ENCODE results near the gene VGLL4.
"Not testable (repeated sequence)": the region's sequence is repeated elsewhere in the genome, so short reads cannot be mapped to it uniquely, and the experiment has no call there.

VGLL4 gene

DNA sequence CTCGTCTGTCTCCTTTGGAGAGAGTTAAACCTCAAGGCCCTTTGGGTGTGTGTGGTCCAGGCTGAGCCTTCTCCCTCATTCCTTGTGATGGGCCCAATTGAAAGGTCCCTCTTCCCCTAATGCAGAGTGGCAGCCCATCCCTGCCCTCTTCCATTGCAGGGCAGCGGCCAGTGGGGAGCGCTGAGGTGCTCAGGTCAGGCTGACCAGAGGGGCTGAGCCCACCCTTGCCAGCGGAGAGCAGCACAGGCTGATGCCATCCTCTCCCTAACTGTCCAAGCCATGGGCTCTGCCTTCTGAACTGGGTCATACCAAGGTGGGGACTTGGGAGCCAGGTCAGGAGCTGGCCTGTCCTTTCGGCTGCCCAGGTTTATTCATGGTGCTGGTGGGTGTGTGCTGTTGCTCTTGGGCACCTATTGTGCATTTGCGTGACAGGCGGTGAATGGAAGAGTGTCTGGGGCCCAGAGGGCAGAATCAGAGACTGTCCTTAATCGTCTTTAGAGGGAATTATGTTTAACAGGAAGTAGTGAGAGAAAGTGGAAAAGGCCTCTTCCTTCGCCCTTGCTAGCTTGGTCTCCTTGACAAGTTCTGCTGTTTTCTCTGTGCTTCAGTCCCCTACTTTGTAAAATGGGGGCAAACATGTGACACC is 96.9 kb downstream of the VGLL4 start:
- DNase-seq: no peak

DNA sequence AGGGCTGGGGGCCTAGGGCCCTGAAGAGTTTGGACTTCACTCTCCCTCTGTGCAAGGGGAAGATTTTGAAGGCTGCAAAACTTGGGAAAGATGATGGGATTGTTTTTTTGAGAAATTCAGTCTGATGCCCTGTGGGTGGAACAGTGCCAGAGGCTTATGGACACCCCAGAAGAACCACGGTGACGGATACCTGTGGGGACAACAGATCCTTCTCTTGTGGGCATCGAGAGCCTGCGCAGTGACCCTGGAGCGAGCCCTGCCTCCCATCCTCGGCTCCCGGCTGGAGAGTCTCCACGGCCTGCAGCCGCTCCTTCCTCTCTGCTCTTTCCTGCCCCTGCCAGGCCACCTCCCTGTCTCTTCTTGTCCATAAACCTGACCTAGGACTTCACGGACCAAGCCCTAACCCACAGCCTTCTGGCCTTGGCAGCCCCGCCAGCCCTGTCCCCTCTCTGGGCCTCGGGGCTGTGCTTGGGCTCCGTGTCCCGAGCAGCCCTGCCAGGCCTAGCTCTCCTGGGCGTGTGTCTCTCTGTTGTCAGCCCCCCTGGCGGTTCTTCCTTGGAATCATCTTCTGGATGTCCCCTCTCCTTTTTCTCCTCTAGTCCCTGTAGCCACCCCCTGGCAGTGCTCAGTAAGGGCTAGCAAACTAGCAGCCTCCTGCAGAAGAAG is 98.4 kb downstream of the VGLL4 start:
- no peak for DNase-seq

DNA sequence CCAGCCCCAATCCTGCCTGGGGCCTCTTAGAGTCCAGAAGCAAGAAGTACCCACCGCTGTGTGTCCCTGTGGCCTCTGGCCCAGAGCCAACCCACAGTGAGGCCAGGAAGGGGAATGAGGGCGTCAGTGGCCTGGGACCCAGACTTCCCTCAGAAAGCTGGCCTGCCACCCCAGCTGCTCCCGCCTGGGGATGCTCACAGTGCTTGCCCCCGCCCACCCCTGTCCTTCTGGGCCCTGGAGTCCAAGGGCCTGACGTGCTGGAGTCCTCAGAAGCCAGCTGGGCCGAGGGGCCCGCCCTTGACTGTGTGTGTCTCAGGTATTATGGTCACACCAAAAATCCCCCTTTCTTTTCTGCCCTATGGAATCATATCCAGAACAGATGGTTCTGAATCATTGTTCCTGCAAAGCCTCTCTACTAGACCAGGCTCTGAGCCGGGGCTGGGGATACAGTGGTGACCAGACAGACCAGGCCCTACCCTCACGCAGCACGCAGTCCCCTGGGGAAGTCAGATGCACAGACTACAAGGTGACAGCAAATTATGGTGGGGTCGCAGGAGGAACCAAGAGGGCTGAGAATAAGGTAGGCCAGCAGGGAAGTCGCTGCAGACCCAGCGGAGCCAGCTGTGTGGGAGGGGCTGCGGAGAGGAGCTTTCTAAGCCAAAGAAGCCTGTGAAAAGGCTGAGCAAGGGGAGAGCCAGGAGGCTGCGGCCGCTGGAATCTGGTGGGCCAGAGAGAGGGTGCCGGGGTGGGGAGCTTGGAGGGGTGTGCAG is 99.1 kb downstream of the VGLL4 start:
- no peak for DNase-seq

DNA sequence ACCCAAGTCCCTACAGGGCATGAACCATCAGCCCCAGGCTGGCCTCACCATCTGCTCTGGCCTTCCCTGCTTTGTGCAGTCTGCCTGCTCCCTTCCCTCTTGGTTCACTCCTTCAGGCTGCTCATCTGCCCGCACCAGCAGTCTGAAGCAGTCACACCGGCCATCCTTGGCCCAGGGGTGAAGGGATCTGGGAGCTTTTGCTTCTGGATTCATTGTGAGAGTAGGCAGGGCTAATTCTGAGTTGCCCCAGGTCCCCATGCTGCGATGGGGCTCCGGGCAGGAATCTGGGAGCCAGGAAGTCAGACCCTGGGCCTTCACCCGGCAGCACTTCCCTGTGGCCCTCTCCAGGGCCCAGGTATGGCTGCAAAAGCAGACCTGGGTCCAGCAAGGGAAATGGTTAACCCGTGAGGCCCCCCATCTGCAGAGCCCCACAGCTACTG is 99.7 kb downstream of the VGLL4 start:
- DNase-seq: no peak

DNA sequence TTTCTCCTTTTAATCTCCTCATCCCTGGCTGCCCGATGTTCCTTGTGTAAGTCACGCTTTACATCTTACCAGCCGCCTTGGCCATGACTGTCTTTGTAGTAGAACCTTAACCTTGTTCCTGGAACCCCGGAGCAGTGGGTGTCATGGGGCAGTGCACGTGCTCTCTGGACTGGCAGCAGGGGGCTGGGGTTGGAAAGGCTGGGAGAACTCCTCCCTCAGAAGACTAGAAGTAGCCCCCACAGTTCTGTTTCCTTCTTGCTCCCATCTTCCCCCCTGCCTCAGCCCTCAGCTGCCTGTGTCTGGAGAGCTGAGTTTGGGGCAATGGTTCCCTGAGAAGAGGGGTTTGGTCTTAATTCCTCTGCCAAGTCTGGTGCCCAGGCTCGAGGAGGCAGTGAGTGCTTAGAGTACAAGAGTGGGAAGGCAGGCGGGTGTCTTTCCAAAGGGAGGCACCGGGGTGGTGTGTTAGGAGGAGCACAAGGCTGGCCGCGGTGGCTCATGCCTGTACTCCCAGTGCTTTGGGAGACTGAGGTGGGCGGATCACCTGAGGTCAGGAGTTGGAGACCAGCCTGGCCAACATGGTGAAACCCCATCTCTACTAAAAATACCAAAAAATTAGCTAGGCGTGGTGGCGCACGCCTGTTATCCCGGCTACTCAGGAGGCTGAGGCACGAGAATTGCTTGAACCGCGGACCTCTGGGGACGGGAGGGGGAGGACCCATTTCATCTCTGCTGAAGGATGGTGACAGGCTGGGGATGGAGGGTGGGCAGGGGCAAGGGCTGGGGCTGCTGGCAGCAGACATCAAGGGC is 100.4 kb downstream of the VGLL4 start:
- DNase-seq: no peak

DNA sequence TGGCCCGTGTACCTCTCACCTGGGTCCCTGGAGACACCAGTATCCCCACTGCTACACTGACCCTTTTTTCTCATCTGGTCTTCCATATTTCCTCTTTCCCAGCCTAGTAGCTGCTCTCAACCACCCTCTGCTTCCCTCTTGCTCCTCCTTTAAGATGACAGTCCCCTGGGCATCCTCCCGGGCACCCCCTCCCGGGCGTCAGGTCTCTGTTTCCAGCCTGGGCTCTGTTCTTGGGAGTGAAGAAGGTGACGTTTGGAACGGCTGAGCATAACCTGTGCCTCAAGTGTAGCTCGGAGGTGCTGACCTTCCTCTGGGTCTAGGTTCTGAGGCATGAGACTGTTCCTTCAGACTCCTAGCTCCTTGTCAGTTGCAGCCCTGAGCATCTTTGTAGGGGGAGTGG is 101.2 kb downstream of the VGLL4 start:
- no peak for DNase-seq

DNA sequence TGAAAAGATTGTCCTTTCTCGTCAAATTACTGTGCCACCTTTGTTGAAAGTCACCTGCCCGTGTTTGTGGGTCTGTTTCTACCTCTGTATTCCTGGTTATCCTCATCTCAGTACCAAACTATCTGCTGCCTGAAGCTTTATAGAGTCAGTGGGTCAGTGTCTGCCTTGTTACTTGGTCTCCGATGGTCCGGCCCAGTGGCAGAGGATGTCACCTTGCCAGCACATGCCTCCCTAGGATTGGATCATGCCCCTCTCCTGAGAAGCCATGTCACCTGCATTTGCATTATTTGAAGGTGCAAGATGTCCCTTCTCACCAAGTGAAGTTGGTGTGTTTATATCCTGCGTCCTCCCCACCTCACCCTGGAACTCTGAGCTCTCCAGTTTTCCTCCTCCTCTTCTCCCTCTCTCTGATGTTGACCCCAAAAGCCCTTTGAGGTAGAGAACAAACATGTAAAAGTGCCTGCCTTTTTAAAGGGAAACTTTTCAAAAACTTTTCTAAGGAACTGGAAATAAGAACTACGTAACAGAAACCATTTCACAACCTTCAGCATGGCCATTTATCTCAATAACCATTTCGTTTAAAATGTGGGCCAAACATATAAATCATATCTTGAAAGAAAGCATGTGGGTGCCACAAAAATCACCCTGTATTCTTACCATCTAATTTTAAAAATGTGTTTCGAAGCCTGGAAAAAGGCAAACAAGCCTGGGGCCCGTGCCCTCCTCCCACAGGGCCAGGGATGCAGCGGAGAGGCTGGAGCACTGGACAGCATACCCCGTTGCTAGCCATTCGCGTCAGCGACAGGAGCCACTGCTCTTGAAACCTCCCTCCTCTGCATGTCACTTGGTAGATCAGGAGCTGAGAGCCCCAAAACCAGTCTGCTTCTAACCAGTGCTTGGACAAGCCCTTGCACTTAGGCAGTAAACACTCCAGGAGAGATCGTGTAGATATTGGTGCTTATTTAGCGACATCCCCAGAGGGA is 102.1 kb downstream of the VGLL4 start:
- DNase-seq: no peak

DNA sequence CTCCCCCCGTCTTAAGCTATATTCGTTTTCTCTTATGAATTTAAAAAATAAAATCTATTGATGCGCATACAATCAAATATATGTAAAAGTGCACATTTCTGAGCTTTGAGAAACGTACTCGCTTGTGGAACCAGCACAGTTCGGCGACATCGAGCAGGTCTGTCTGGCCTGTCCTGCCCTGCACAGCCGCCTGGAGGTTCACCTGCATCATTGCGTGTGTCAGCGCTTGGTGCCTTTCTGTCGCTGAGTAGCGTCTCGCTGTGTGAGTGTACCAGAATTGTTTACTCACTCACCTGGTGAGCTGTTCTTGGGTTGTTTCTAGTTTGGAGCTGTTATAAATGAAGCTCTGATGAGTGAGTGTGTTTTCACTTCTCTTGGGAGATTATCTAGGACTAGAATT is 104.0 kb downstream of the VGLL4 start:
- no peak for DNase-seq

DNA sequence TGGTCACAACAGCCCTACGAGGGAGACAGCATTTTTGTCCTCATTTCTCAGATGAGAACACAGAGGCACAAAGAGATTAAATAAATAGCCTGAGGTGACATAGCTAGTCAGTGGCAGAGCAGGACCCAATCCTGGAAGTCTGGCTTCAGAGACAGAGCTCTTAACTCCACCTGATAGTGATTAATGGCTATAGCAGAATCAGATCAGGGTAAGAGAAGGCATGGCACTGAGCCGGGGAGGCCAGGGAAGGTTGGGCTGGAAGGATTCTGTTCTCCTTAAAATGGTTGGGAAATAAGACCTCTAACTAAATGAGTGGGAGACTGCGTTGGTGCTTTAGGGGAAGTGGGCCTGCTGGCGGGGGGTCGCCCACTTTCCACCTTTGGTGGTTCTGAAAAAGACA is 104.5 kb downstream of the VGLL4 start:
- DNase-seq: no peak

DNA sequence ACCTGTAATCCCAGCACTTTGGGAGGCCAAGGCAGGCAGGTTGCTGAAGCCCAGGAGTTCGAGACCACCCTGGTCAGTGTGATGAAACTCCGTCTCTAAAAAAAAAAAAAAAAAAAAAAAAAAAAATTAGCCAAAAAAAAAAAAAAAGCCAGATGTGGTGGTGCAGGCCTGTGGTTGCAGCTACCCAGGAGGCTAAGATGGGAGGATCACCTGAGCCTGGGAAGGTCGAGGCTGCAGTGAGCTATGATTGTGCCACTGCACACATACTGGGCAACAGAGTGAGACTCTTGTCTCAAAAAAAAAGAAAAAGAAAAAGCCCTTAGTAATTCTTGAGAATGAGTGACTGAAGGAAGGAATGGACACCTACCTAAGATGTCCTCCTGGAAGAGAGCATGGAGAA is 105.1 kb downstream of the VGLL4 start:
- no peak for DNase-seq

DNA sequence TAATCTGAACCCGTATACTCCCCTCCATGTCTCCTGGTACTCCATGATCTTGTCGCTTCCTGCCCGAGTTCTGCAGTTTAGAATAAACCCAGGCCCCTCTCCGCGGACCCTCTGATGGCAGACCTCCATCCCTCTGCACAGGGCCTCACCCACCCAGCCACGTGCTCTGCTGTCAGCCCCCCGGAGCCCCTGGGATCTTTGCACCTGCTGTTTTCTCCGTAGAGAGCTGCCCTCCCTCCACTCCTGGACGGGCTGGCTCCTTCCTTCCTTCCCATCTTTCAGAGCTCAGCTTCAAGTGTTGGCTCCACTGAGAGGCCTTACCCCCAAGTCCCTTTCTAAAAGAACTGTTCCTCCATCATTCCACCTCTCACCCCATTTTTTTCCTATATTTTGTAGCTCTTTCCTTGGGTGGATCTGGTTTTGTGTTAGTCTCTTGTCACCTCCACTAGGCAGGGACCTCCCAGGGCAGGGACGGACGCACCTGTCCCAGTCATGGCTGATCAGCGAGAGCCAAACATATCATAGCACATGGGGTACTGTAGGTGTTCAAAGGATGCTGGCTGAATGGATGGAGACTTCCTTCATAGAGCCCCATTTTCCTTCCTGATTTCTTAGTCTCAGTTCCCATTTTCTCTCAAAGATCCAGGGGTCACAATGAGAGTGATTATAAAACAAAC is 106.6 kb downstream of the VGLL4 start:
- DNase-seq: no peak

DNA sequence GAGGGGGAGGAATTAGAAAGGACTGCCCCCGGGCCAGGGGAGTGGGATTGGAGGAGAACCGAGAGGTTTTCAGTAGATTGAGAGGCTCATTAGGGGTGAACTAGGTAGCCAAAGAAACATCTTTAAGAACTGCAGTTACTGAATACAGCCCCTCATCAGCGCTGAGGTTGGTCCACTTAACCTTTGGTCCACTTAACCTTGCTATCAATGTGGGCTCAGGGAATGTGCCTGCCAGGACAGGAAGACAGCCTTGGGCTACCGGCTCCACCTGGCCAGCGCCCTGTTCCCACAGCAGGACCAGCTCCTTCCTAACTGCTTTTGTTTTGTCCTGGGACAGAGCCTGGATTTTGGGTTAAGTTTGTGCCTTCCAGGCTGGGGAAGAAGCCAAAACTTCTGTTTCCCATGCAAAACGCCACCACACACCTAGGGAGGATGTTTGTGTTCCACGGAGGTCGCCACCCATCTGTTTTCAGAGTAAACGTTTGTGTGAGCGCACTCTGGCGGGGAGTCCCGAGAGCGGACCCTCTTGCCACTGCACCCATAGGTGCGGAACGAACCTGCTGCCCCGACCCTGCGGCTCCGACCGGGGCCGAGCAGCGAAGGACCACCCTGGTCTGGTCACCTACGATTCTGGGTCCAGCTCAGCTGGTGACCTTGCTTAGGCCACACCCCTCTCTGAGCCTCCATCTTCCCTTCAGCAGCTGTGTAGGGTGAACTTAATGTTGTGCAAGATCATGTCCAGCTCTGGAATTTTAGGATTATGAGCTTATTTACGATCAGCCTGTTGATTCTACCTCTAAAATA is 107.4 kb downstream of the VGLL4 start:
- no peak for DNase-seq

DNA sequence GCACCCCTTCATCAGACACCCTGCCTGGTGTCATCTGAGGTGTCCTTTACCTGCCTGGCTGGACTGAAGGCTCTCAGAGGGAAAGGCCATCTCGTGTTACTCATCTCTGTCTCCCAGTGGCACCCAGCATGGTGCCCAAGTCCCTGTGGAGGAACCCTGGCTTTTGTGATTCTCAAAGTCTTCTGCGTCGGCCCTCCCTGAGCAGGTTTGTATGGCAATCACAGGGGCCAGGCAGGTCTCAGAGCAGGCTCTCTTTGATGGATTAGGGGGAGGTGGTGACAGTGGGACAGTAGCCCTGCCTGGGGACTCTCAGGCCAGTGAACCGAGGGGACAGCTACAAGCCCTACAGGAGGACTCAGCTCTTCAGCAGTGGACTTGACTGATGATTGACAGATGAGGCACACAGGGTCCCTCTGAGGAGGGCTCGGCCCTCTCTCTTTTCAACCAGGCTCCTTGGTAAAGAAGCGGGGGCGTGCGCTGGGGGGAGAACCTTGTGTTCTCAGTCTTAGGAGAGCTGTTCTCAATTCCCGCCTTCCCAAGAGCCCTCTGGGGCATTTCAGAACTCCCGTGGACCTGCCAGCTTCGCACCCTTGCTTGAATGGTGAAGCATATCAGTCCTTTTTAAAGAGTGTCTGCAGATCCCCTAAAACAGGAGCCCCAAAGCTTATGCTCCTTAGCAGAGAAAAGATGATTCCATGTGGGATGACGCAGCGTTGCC is 108.3 kb downstream of the VGLL4 start:
- no peak for DNase-seq

DNA sequence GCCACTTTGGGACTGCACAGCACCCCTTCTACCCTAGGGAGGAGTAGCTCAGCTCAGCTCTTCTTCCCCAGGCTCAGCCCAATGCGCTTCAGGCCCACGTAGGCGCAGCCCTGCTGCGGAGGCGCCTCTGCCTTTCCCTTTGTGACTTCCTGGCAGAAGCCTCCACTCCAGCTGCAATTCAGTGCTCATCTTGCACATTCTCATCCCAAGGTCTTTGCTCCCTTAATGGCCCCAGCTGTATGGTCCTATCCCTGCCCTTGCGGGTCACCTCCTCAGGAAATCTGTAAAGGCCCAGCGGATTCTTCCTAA is 109.0 kb downstream of the VGLL4 start:
- no peak for DNase-seq

DNA sequence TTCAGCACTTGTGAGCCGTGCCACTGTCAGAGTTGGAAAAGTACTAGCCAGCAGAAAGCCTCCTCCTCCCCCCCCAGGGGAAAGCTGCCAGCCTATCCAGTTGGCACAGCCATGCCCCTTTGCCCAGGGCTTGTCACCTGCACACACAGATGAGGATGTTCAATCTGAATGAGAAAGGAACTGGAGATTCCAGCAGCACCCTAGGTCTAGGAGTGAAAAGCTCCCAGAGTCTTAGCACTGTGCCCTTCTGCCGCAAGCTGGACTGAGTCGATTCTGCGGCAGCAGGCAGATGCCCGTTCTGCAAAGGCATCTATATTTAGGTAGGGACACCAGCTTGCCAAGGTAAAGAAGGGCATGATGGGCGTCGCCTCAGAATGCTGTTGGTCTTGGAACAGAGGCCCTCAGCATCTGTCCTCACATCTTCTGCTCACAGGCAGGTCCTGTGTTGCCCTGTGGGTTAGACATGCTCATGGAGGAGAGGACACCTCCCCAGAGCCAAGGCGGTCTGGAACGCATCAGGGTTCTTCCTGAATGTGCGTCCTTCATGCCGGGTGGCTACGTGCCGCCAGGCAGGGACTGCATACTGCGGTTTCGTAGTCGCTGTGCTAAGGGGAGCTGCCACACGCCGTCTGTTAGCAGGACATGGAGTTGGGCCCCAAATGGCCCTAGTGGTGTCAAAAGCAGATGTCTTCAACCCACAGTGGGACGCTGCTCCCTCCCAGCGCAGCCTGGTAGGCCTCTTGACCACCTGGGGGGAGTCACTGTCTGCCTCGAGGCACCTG is 109.5 kb downstream of the VGLL4 start:
- no peak for DNase-seq

DNA sequence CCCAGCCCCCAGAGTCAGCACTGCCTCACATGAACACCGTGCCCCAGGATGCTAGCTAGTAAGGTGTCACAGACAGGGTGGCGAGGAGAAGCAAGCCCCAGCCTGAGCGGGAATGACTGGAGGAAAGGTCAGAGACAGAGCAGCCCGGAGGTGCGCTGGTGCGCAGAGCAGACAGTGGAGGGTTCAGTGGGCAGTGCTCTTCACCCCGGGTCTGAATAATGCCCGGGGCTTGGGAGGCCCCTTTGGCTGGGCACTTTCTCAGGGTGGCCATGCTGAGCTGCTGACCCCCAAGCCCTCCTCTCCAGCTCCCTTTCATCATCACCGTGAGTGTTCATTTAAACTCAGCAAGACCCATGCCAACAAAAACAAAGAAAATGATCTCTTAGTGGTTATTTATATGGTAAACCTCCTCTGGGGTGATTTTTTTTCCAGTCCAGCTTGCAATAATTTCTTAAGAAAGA is 110.8 kb downstream of the VGLL4 start:
- no peak for DNase-seq

DNA sequence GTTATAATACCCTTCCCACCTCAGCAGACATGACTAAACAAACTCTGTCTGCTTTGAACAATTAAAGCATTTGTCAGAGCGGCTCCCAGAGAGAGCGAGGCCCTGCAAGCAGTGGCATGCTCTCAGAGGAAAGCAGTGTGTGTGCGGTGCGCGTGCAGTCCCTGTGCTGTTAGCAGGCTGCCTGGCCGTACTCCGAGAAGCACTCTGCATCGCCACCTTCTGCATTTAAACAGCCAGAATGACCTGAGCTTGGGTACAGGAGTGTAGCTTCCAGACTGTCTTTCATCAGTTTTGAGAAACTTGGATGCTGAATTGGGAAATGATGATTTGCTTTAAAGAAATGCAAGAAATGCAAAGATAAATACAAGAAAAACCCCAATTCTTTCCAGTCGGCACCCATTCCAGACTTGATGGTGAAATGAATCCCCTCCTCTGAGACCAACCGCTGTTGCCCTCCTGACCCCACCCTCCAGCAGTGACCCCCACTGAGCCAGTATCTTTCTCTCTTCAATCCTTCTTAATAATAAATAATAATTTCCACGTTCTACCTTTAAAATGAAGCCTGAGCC is 113.5 kb downstream of the VGLL4 start:
- DNase-seq: no peak

DNA sequence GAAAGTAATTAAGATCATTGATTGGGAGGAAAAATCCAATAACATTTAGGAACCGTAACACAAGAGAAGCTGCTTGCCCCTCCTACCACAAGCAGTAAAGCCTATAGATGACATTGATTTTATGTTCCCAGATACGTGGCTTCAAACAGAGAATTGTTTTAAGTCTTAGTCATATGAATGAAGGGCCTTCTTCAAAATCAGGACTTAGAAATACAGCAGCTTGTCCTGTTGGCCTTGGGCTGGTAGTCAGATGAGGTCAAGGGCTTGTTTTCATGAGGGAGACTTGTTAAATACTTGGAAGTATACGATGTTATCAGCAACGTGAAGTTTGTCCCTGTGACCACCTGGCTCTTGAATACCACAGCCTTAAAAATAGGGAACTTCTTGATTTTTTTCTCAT is 114.4 kb downstream of the VGLL4 start:
- DNase-seq: no peak

DNA sequence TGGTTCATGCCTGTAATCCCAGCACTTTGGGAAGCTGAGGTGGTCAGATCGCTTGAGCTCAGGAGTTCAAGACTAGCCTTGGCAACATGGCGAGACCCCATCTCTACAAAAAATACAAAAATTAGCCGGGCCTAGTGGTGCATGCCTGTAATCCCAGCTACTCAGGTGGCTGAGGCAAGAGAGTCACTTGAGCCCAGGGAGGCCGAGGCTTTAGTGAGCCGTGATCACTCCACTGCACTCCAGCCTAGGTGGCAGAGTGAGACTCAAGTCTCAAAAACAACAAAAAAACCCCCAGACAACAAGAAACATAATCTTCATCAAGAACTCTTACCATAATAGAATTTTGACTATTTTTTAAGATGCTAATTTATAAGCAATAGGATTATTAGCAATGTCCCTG is 117.6 kb downstream of the VGLL4 start:
- DNase-seq: not testable (repeated sequence)

All from NCI-H1092 treated with DMSO at 0.1 percent for 48 hours (cell line).